H1 (cell line): ENCODE results near the gene NEK10. TPM values are rescaled to one million over a fixed set of nuclear protein-coding genes. Genes with fewer than 3 reads are reported as not detected.

Experiments
- CTCF ChIA-PET: fragments of 300-600 bp; sonication (Branson Sonifier 250); formaldehyde crosslinking; loops from one replicate; lab custom pipeline; 2021; ENCODE audit not compliant: partially characterized antibody; lab: Charles Lee
- POLR2A ChIA-PET: fragments of 300-600 bp; sonication (Branson Sonifier 250); formaldehyde crosslinking; loops from one replicate; lab custom pipeline; 2021; ENCODE audit warnings: inconsistent platforms; ENCODE audit not compliant: partially characterized antibody; lab: Charles Lee
- DNase-seq, 2 experiments: peaks; one replicate each; pipeline versions ENCODE4 v3.0.0 to v3.0.0-alpha.2; 2010 to 2022; ENCODE audit warnings: low spot score in 2 of 2, low read depth in 1 of 2, mixed read lengths in 1 of 2
- FAIRE-seq: peaks from 2 replicates; lab custom pipeline; 2011; peaks lifted over from hg19 to GRCh38; lab: Jason Lieb, UNC
- H2AFZ ChIP-seq: 2 replicates; pipeline ENCODE4 v1.8.1; 2012; ENCODE audit warnings: low read length, inconsistent platforms
- H2AK5ac ChIP-seq: 2 replicates; pipeline ENCODE4 v1.6.1; 2013; ENCODE audit warnings: low read depth, low read length
- H2BK120ac ChIP-seq: replicated peaks from 2 replicates; pipeline ENCODE3; 2013; ENCODE audit warnings: low read depth, low read length, inconsistent platforms
- H2BK12ac ChIP-seq: 2 replicates; pipeline ENCODE4 v1.6.1; 2013; ENCODE audit warnings: low read depth, low read length
- H2BK15ac ChIP-seq: 2 replicates; pipeline ENCODE4 v1.6.1; 2013; ENCODE audit warnings: low read length
- H2BK20ac ChIP-seq: 2 replicates; pipeline ENCODE4 v1.6.1; 2013; ENCODE audit warnings: low read length
- H2BK5ac ChIP-seq: 2 replicates; pipeline ENCODE4 v1.6.1; 2013; ENCODE audit warnings: low read depth, low read length
- H3K14ac ChIP-seq: 2 replicates; pipeline ENCODE4 v1.6.1; 2013; ENCODE audit warnings: inconsistent platforms; ENCODE audit not compliant: insufficient read length
- H3K18ac ChIP-seq: 2 replicates; pipeline ENCODE4 v1.6.1; 2013; ENCODE audit warnings: low read length; ENCODE audit errors: extremely low read depth
- H3K23ac ChIP-seq: 2 replicates; pipeline ENCODE4 v1.6.1; 2013; ENCODE audit warnings: inconsistent platforms; ENCODE audit not compliant: insufficient read length
- H3K23me2 ChIP-seq: 2 replicates; pipeline ENCODE4 v1.6.1; 2013; ENCODE audit warnings: low read depth, low read length
- H3K27ac ChIP-seq: 2 replicates; pipeline ENCODE4 v1.6.1; 2011; ENCODE audit warnings: low read depth, low read length, inconsistent platforms
- H3K27me3 ChIP-seq, 4 experiments: replicated peaks in 1 of 4; 1 replicate in 1 of 4; 2 replicates in 3 of 4; pipeline versions ENCODE4 v1.6.1 to v1.8.1; 2011 to 2013; ENCODE audit warnings: low read length in 3 of 4, mild to moderate bottlenecking in 3 of 4, inconsistent platforms in 2 of 4, mixed read lengths in 2 of 4, moderate library complexity in 1 of 4; ENCODE audit not compliant: control insufficient read depth in 3 of 4, insufficient read depth in 3 of 4; ENCODE audit errors: extremely low read depth in 1 of 4
- H3K36me3 ChIP-seq, 4 experiments: 2 replicates each; pipeline versions ENCODE4 v1.6.1 to v1.8.1; 2011 to 2013; ENCODE audit warnings: mild to moderate bottlenecking in 4 of 4, low read length in 3 of 4, moderate library complexity in 2 of 4, control low read depth in 1 of 4, inconsistent platforms in 1 of 4; ENCODE audit not compliant: insufficient read depth in 4 of 4, control insufficient read depth in 2 of 4
- H3K4ac ChIP-seq: replicated peaks from 2 replicates; pipeline ENCODE3; 2013; ENCODE audit warnings: low read length, low read depth, mixed read lengths, inconsistent platforms; ENCODE audit not compliant: insufficient read length
- H3K4me1 ChIP-seq, 4 experiments: replicated peaks in 1 of 4; 1 replicate in 1 of 4; 2 replicates in 3 of 4; pipeline versions ENCODE4 v1.6.1 to v1.8.1; 2011 to 2013; ENCODE audit warnings: low read length in 3 of 4, inconsistent platforms in 2 of 4, mixed read lengths in 1 of 4; ENCODE audit not compliant: insufficient read depth in 4 of 4, control insufficient read depth in 3 of 4
- H3K4me2 ChIP-seq, 2 experiments: 2 replicates each; pipeline versions ENCODE4 v1.6.1 to v1.8.1; 2011 to 2013; ENCODE audit warnings: low read depth in 2 of 2, low read length in 2 of 2, control low read depth in 1 of 2, inconsistent platforms in 1 of 2, mild to moderate bottlenecking in 1 of 2; ENCODE audit not compliant: insufficient read depth in 1 of 2
- H3K4me3 ChIP-seq, 4 experiments: fragments of 200-600, 300-600 bp in 1 of 4; sonication (generic), shearing (Covaris generic), sonication (Bioruptor Twin) in 1 of 4; 2 replicates each; pipeline versions ENCODE4 v1.5.1 to v1.8.1; 2011 to 2016; ENCODE audit warnings: low read length in 4 of 4, low read depth in 3 of 4, control low read depth in 2 of 4, inconsistent platforms in 2 of 4, mild to moderate bottlenecking in 2 of 4, mixed read lengths in 1 of 4, moderate library complexity in 1 of 4; ENCODE audit not compliant: insufficient read depth in 2 of 4; ENCODE audit errors: extremely low read depth in 1 of 4
- H3K56ac ChIP-seq: replicated peaks from 2 replicates; pipeline ENCODE3; 2013; ENCODE audit warnings: low read depth, mild to moderate bottlenecking, mixed read lengths, low read length, inconsistent platforms; ENCODE audit not compliant: insufficient read length
- H3K79me1 ChIP-seq: 2 replicates; pipeline ENCODE4 v1.6.1; 2013; ENCODE audit warnings: low read depth, low read length, control low read depth
- H3K79me2 ChIP-seq, 2 experiments: 2 replicates each; pipeline versions ENCODE4 v1.6.1 to v1.8.1; 2012 to 2013; ENCODE audit warnings: low read length in 2 of 2, mild to moderate bottlenecking in 2 of 2, inconsistent platforms in 1 of 2; ENCODE audit not compliant: insufficient read depth in 2 of 2, control insufficient read depth in 1 of 2
- H3K9ac ChIP-seq, 4 experiments: replicated peaks in 1 of 4; 1 replicate in 1 of 4; 2 replicates in 3 of 4; pipeline versions ENCODE4 v1.6.1 to v1.8.1; 2011 to 2013; ENCODE audit warnings: low read depth in 3 of 4, low read length in 3 of 4, control low read depth in 2 of 4, mild to moderate bottlenecking in 2 of 4, moderate library complexity in 2 of 4, inconsistent platforms in 1 of 4; ENCODE audit errors: extremely low read depth in 1 of 4
- H3K9me3 ChIP-seq, 2 experiments: 2 replicates each; pipeline versions ENCODE4 v1.6.1 to v1.8.1; 2012 to 2013; ENCODE audit warnings: mild to moderate bottlenecking in 2 of 2, moderate library complexity in 2 of 2, control low read depth in 1 of 2, inconsistent platforms in 1 of 2, low read depth in 1 of 2, low read length in 1 of 2, mixed read lengths in 1 of 2; ENCODE audit not compliant: insufficient read depth in 2 of 2
- H4K20me1 ChIP-seq, 2 experiments: replicated peaks in 1 of 2; 2 replicates each; pipeline versions ENCODE3 to v1.8.1; 2011 to 2013; ENCODE audit warnings: inconsistent platforms in 2 of 2, low read length in 2 of 2, mild to moderate bottlenecking in 1 of 2; ENCODE audit not compliant: insufficient read depth in 2 of 2, control insufficient read depth in 1 of 2
- H4K5ac ChIP-seq: 2 replicates; pipeline ENCODE4 v1.6.1; 2013; ENCODE audit warnings: low read length, low read depth, mixed read lengths, inconsistent platforms; ENCODE audit not compliant: insufficient read length
- H4K8ac ChIP-seq: 2 replicates; pipeline ENCODE4 v1.8.0; 2013; ENCODE audit warnings: mild to moderate bottlenecking, moderate library complexity, low read length, inconsistent platforms; ENCODE audit not compliant: insufficient read depth; ENCODE audit errors: extremely low read depth
- H4K91ac ChIP-seq: replicated peaks from 2 replicates; pipeline ENCODE3; 2013; ENCODE audit warnings: low read length, mixed read lengths, inconsistent platforms; ENCODE audit not compliant: insufficient read length
- BRCA1 ChIP-seq: IDR thresholded peaks from 2 replicates; pipeline ENCODE4 v1.6.1; 2012; ENCODE audit warnings: low read depth, low read length, improper control_type of control experiment
- CBX8 ChIP-seq: fragments of 300-800, 300-1000 bp; sonication (generic); IDR thresholded peaks from 2 replicates; pipeline ENCODE4 v1.7.1; 2016; ENCODE audit warnings: low read depth, low read length, borderline replicate concordance
- FOSL1 ChIP-seq: IDR thresholded peaks from 2 replicates; pipeline ENCODE4 v1.6.1; 2011; ENCODE audit warnings: mild to moderate bottlenecking, low read depth, low read length, moderate library complexity; ENCODE audit not compliant: insufficient read depth
- GABPA ChIP-seq: IDR thresholded peaks from 2 replicates; pipeline ENCODE4 v1.6.1; 2011; ENCODE audit warnings: mild to moderate bottlenecking, low read length, moderate library complexity, borderline replicate concordance; ENCODE audit not compliant: insufficient read depth
- MAFK ChIP-seq: IDR thresholded peaks from 2 replicates; pipeline ENCODE4 v1.6.1; 2012; ENCODE audit warnings: low read depth, mild to moderate bottlenecking, improper control_type of control experiment, low read length
- NANOG ChIP-seq: IDR thresholded peaks from 2 replicates; pipeline ENCODE4 v1.6.1; 2011; ENCODE audit warnings: low read length, low read depth, mild to moderate bottlenecking, inconsistent platforms; ENCODE audit not compliant: insufficient read depth, poor library complexity, severe bottlenecking
- NRF1 ChIP-seq: IDR thresholded peaks from 2 replicates; pipeline ENCODE4 v1.6.1; 2011; ENCODE audit warnings: mild to moderate bottlenecking, low read depth, low read length, improper control_type of control experiment
- PHF8 ChIP-seq: fragments of 200-600 bp; sonication (generic); conservative IDR thresholded peaks from 2 replicates; pipeline ENCODE4 v1.7.1; 2012; ENCODE audit warnings: low read depth, mild to moderate bottlenecking, inconsistent platforms, low read length, moderate library complexity
- RNF2 ChIP-seq: fragments of 200-900, 300-1000 bp; sonication (generic); IDR thresholded peaks from 2 replicates; pipeline ENCODE4 v1.7.1; 2016; ENCODE audit warnings: borderline replicate concordance, low read depth, mild to moderate bottlenecking, antibody characterized with exemption, low read length; ENCODE audit not compliant: poor library complexity, severe bottlenecking; ENCODE audit errors: missing control alignments
- SIRT6 ChIP-seq: IDR thresholded peaks from one replicate; pipeline ENCODE4 v1.7.1; 2012; ENCODE audit warnings: low read length, inconsistent platforms
- SP2 ChIP-seq: IDR thresholded peaks from 2 replicates; pipeline ENCODE4 v1.6.1; 2012; ENCODE audit warnings: mild to moderate bottlenecking, low read length, inconsistent platforms
- TAF1 ChIP-seq: IDR thresholded peaks from 2 replicates; pipeline ENCODE4 v1.6.1; 2011; ENCODE audit warnings: mild to moderate bottlenecking, low read depth, low read length
- WGBS, 2 experiments: shearing (Covaris generic) in 1 of 2; methylation state at CpG; one replicate each; pipeline versions ENCODE4 v1.1.6 to v1.1.7; 2013 to 2015; ENCODE audit warnings: low lambda C conversion rate in 2 of 2, mixed read lengths in 2 of 2, inconsistent platforms in 1 of 2, low coverage in 1 of 2, missing lambda C conversion rate in 1 of 2; ENCODE audit not compliant: insufficient replicate concordance in 2 of 2, insufficient coverage in 1 of 2, insufficient read length in 1 of 2; ENCODE audit errors: extremely low coverage in 1 of 2, missing lambda C conversion rate in 1 of 2; 5-methylcytosine and 5-hydroxymethylcytosine counted together
- polyA plus RNA-seq, 7 experiments: library from polyadenylated mRNA; depleted of rRNA in 3 of 7; stranded (reverse) in 5 of 7; unstranded in 2 of 7; fragments of >200 nt in 5 of 7; fragments of 200-250 nt in 2 of 7; gene quantifications; 1 replicate in 5 of 7; 2 replicates in 1 of 7; 4 replicates in 1 of 7; pipeline versions ENCODE4 v1.2.1 to v1.2.3, GENCODE V29; 2011 to 2013; ENCODE audit warnings: missing spikeins in 2 of 7, mixed read lengths in 2 of 7
- total RNA-seq: library from RNA; stranded (reverse); fragmentation: NEBNext Ultra II Directional; extraction: Animal tissue kit (Norgen Biotek cat#: 25700); gene quantifications from 2 replicates; pipeline ENCODE4 v1.2.1, GENCODE V29; 2021
- TF ChIP-seq, protein P1 (sequence below): IDR thresholded peaks from 2 replicates; pipeline ENCODE4 v1.6.1; 2012; ENCODE audit warnings: low read length, inconsistent platforms

NEK10 gene
- total and polyA plus RNA-seq, 2 of the 8 experiments (the other 6 are each of a cell fraction or from before 2014, with no cell fraction given), result 0.18 to 0.50 TPM

DNA sequence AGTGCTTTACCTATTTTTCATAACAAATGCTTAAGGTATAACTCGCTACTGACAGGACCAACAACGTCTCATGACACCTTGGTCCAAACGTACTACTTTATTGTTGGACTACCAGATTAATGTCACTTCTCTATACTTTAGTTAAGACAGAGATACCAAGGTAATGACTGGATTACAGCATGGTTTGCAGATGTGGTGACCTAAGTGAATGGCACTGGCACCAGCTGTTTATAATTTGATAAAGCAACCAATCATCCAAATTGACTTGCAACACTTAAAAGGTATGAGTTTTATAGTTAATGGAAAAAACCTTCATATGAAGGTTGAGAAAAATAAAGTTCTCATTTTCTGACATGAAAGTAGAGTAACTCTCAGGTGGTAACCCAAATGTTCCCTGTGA lies 209.0 kb downstream of the NEK10 start:
- H3K18ac ChIP-seq, result no peak overlapping the region
- H2BK120ac ChIP-seq, result no peak overlapping the region
- no peak for FAIRE-seq
- no peak overlapping the region for H4K91ac ChIP-seq
- no peaks in the 10 kb centered on the region for H4K20me1 ChIP-seq
- no peak overlapping the region for H3K14ac ChIP-seq
- H4K5ac ChIP-seq, result no peak overlapping the region
- no peak overlapping the region for H3K23ac ChIP-seq
- H2BK5ac ChIP-seq, result no peak overlapping the region
- no peaks in the 10 kb centered on the region for H3K4me1 ChIP-seq
- 92% methylated on average over 3 of the region's 3 CpGs; no CpG with 5 or more reads in 1 of the 2 experiments for WGBS, 2 experiments
- H3K4me2 ChIP-seq, result no peak overlapping the region
- no peak overlapping the region for H3K27ac ChIP-seq
- no peaks in the 10 kb centered on the region for H3K36me3 ChIP-seq
- H2AFZ ChIP-seq, result no peak overlapping the region
- no peak overlapping the region for H4K8ac ChIP-seq
- H2BK20ac ChIP-seq, result no peak overlapping the region
- H3K79me2 ChIP-seq, result no peaks in the 10 kb centered on the region
- H3K9me3 ChIP-seq, result no peaks in the 10 kb centered on the region
- DNase-seq, result no peak
- ChIA-PET POLR2A (no interaction called here), CTCF (interaction anchor here (0.9 to 2.0 kb wide), 3 partner anchors 26 to 93 kb away, joined by 3 to 4 read pairs (median 4); no protein-coding TSS in a partner anchor)
- H3K4me3 ChIP-seq, result no peak overlapping the region
- no peak overlapping the region for H3K4ac ChIP-seq
- H2AK5ac ChIP-seq, result no peak overlapping the region
- no peak overlapping the region for H2BK12ac ChIP-seq
- no peak overlapping the region for H3K9ac ChIP-seq
- H2BK15ac ChIP-seq, result no peak overlapping the region
- H3K27me3 ChIP-seq, result no peaks in the 10 kb centered on the region
- H3K79me1 ChIP-seq, result no peaks in the 10 kb centered on the region
- no peak overlapping the region for H3K56ac ChIP-seq
- no peaks in the 10 kb centered on the region for H3K23me2 ChIP-seq
- no peak for TF ChIP-seq SIRT6
- no peak for TF ChIP-seq TAF1
- no peak for TF ChIP-seq MAFK
- TF ChIP-seq BRCA1, result no peak
- TF ChIP-seq GABPA, result no peak
- no peak for TF ChIP-seq SP2
- no peak for TF ChIP-seq CBX8
- TF ChIP-seq PHF8, result no peak
- TF ChIP-seq FOSL1, result no peak
- no peak for TF ChIP-seq RNF2
- TF ChIP-seq, protein P1, sequence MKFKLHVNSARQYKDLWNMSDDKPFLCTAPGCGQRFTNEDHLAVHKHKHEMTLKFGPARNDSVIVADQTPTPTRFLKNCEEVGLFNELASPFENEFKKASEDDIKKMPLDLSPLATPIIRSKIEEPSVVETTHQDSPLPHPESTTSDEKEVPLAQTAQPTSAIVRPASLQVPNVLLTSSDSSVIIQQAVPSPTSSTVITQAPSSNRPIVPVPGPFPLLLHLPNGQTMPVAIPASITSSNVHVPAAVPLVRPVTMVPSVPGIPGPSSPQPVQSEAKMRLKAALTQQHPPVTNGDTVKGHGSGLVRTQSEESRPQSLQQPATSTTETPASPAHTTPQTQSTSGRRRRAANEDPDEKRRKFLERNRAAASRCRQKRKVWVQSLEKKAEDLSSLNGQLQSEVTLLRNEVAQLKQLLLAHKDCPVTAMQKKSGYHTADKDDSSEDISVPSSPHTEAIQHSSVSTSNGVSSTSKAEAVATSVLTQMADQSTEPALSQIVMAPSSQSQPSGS, result no peak
- no peak for TF ChIP-seq NANOG
- TF ChIP-seq NRF1, result no peak
